Measurements from ENCODE around the gene GSE1. TPM values are rescaled to one million over a fixed set of nuclear protein-coding genes. Genes with fewer than 3 reads are reported as not detected.

Gene GSE1
- total and polyA plus RNA-seq, 11 donors = 18.1 to 48.4 (median 37.1) TPM

DNA sequence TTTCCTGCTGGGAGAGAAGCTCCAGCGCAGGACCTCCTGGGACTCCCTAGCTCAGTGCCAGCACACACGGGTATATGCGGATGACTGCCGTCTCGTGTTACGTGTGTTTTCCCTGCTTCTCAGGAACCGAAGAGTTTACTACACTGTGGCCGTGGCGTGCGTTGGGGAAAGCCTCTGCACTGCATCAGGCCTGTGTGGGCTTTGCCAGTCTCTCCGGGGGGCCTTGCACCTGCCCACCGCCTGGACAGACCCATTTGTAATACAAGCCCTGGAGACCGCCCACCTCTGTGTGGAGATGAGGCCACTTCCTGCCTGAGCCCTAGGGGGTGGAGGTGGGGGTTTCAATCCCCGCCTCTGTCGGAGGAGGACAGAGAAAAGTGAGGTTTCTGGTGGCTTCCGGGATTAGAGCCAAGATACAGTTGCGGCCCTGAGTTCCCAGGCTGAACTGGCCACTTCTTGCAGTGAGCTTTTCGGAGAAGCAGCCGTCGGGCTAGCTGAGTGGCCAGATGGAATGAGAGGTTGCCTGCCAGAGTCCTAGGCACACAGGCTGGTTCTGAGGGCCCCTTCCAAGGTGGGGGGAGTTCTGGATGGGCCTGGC lies 43.4 kb upstream of the GSE1 start:
- ATAC-seq (no peak), DNase-seq (no peak)
- Histone ChIP-seq H3K36me3 (no peaks in the 10 kb centered on the region), H3K27ac (peak overlapping the region in 3 of 12 donors; percentile 2 to 76 (median 35)), H3K4me1 (peaks cover 4 to 77% (median 26%) of the 10 kb centered on the region in 12 donors), H3K27me3 (no peaks in the 10 kb centered on the region), H3K4me3 (peak overlapping the region in 1 of 12 donors; percentile 0), H3K9me3 (peaks cover 0 to 11% (median 0%) of the 10 kb centered on the region in 12 donors)
- intact Hi-C loops (cut with DNase I) = loop anchor here in 1 of 10 donors (5.0 kb wide), 1 partner anchor 43 kb away; the partner anchor contains the start of gene GSE1
- TF ChIP-seq POLR2A (IDR thresholded peaks at IDR 0.05) = no peak
- TF ChIP-seq, protein P1, sequence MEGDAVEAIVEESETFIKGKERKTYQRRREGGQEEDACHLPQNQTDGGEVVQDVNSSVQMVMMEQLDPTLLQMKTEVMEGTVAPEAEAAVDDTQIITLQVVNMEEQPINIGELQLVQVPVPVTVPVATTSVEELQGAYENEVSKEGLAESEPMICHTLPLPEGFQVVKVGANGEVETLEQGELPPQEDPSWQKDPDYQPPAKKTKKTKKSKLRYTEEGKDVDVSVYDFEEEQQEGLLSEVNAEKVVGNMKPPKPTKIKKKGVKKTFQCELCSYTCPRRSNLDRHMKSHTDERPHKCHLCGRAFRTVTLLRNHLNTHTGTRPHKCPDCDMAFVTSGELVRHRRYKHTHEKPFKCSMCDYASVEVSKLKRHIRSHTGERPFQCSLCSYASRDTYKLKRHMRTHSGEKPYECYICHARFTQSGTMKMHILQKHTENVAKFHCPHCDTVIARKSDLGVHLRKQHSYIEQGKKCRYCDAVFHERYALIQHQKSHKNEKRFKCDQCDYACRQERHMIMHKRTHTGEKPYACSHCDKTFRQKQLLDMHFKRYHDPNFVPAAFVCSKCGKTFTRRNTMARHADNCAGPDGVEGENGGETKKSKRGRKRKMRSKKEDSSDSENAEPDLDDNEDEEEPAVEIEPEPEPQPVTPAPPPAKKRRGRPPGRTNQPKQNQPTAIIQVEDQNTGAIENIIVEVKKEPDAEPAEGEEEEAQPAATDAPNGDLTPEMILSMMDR (IDR thresholded peaks at IDR 0.05) = no peak
- WGBS, 4 donors = 61 to 82% (median 75%) methylated on average over 18 to 20 of the region's 20 CpGs

DNA sequence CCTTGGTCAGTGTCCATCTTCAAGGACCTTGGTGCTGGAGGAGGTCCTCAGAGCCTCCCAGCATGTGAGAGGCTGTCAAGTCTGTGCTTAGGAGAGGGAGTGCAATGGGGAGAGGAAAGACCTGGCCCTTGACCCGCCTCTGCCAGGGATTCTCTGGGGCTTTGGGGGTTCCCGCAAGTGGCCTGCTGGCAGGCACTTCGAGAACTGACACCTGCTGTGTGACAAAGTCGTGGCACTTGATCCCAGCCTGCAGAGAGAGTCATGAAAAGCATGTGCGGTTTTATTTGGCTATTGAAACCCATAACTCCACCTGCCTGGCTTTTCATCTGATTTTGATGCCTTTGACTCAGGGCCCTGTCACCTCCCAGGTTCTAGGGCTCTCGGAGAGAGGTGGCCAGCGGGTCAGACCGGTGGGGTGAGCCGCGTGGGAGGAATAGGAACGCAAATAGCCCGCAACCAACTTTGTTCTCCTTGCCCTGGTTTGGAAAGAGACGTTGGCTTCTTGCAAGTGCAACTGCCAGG lies 42.8 kb upstream of the GSE1 start:
- WGBS, 4 donors = 75 to 80% (median 77%) methylated on average over 12 to 13 of the region's 13 CpGs
- Histone ChIP-seq H3K36me3 (no peaks in the 10 kb centered on the region), H3K27me3 (no peaks in the 10 kb centered on the region), H3K9me3 (peaks cover 0 to 11% (median 0%) of the 10 kb centered on the region in 12 donors), H3K4me3 (peak overlapping the region in 1 of 12 donors; percentile 0), H3K27ac (peak overlapping the region in 3 of 12 donors; percentile 2 to 76 (median 35)), H3K4me1 (peaks cover 5 to 82% (median 32%) of the 10 kb centered on the region in 12 donors)
- ATAC-seq (no peak), DNase-seq (no peak)
- TF ChIP-seq POLR2A (IDR thresholded peaks at IDR 0.05) = no peak
- TF ChIP-seq, protein P1 (IDR thresholded peaks at IDR 0.05) = no peak
- intact Hi-C loops (cut with DNase I) = loop anchor here in 1 of 10 donors (5.0 kb wide), 1 partner anchor 42 kb away; the partner anchor contains the start of gene GSE1

GRCh38 chr16:85570735-85571562 lies 42.2 kb upstream of the GSE1 start:
- TF ChIP-seq, protein P1 (IDR thresholded peaks at IDR 0.05) = no peak
- no peak for TF ChIP-seq POLR2A (IDR thresholded peaks at IDR 0.05)
- H3K4me1 ChIP-seq = peaks cover 5 to 89% (median 38%) of the 10 kb centered on the region in 12 donors
- H3K4me3 ChIP-seq = peak overlapping the region in 1 of 12 donors; percentile 0
- WGBS, 4 donors = 81 to 87% (median 84%) methylated on average over 23 to 24 of the region's 24 CpGs
- DNase-seq = peak in 2 of 5 donors; percentile 40 to 66
- H3K27me3 ChIP-seq = no peaks in the 10 kb centered on the region
- H3K27ac ChIP-seq = peak overlapping the region in 2 of 12 donors; percentile 37 to 76
- no peaks in the 10 kb centered on the region for H3K36me3 ChIP-seq
- H3K9me3 ChIP-seq = peaks cover 0 to 11% (median 0%) of the 10 kb centered on the region in 12 donors
- intact Hi-C loops (cut with DNase I) = loop anchor here in 1 of 10 donors (5.0 kb wide), 1 partner anchor 41 kb away; the partner anchor contains the start of gene GSE1
- peak in 1 of 4 donors; percentile 47 for ATAC-seq

DNA sequence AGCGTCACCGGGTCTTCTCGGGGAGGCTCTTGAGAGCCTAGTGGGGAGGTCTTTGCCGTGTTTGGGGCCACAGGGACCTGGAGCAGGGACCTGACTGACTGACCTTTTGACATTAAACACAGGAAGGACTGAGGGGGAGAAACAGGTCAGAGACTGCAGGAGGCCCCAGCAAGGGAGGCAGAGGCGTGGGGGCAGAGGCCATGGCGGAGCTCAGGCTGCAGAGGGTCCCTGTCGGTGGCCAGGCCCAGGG lies 41.6 kb upstream of the GSE1 start:
- ATAC-seq (no peak), DNase-seq (no peak)
- Histone ChIP-seq H3K9me3 (peaks cover 0 to 11% (median 0%) of the 10 kb centered on the region in 12 donors), H3K27me3 (no peaks in the 10 kb centered on the region), H3K36me3 (no peaks in the 10 kb centered on the region), H3K4me1 (peaks cover 5 to 92% (median 42%) of the 10 kb centered on the region in 12 donors), H3K27ac (peak overlapping the region in 2 of 12 donors; percentile 37 to 76), H3K4me3 (no peak overlapping the region)
- TF ChIP-seq POLR2A (IDR thresholded peaks at IDR 0.05) = no peak
- TF ChIP-seq, protein P1 (IDR thresholded peaks at IDR 0.05) = no peak
- intact Hi-C loops (cut with DNase I) = loop anchor here in 1 of 10 donors (5.0 kb wide), 1 partner anchor 41 kb away; the partner anchor contains the start of gene GSE1
- WGBS, 4 donors = 82 to 87% (median 84%) methylated on average over 7 of the region's 7 CpGs
